GM21526 (cell line): ENCODE measurements around the gene EIF5A.
"Not testable (repeated sequence)": the region's sequence is repeated elsewhere in the genome, so short reads cannot be mapped to it uniquely, and the experiment has no call there.

Experiments
- ATAC-seq: cut with Tn5 transposase; IDR thresholded peaks from one replicate; pipeline ENCODE4 v1.9.1; 2021; ENCODE audit warnings: moderate library complexity; ENCODE audit not compliant: unreplicated experiment, low FRiP score

EIF5A gene

GRCh38 chr17:7329374-7329996, 22.1 kb downstream of the EIF5A start:
- peak; percentile 46 for ATAC-seq

GRCh38 chr17:7329997-7330637, 22.7 kb downstream of the EIF5A start:
- peak; percentile 31 for ATAC-seq

- ATAC-seq = peak; percentile 0
These were observed 23.2 kb downstream of the EIF5A start for GRCh38 chr17:7330638-7331015.

GRCh38 chr17:7332111-7332510, 24.7 kb downstream of the EIF5A start:
- no peak for ATAC-seq

GRCh38 chr17:7332600-7333069, 25.2 kb downstream of the EIF5A start:
- not testable (repeated sequence) for ATAC-seq

- no peak for ATAC-seq
These were observed 27.6 kb downstream of the EIF5A start for GRCh38 chr17:7334938-7335538.

- not testable (repeated sequence) for ATAC-seq
These were observed 28.3 kb downstream of the EIF5A start for GRCh38 chr17:7335765-7336164.

GRCh38 chr17:7336240-7337175, 29.1 kb downstream of the EIF5A start, which contains the start of gene ACAP1:
TSS of gene ACAP1 (plus strand) at chr17:7336529. CDS start at chr17:7336735, 206 bp downstream.
- peak; percentile 49 for ATAC-seq

- not testable (repeated sequence) for ATAC-seq
These were observed 30.2 kb downstream of the EIF5A start for GRCh38 chr17:7337600-7337999.

- ATAC-seq = no peak
These were observed 32.8 kb downstream of the EIF5A start for GRCh38 chr17:7340179-7340578.

- ATAC-seq = no peak
These were observed 34.4 kb downstream of the EIF5A start for GRCh38 chr17:7341842-7342241.

GRCh38 chr17:7343250-7343649, 35.8 kb downstream of the EIF5A start:
- ATAC-seq = no peak

- ATAC-seq = no peak
These were observed 39.6 kb downstream of the EIF5A start for GRCh38 chr17:7346761-7347614.

- no peak for ATAC-seq
These were observed 40.4 kb downstream of the EIF5A start for GRCh38 chr17:7347630-7348477.

- no peak for ATAC-seq
These were observed 41.2 kb downstream of the EIF5A start for GRCh38 chr17:7348478-7349242.

- no peak for ATAC-seq
These were observed 44.5 kb downstream of the EIF5A start, which contains the start of gene KCTD11 for GRCh38 chr17:7351665-7352502. TSS of gene KCTD11 (plus strand) at chr17:7352162.

GRCh38 chr17:7352503-7352889, 45.1 kb downstream of the EIF5A start:
- ATAC-seq = no peak
